ENCODE results near the gene SCGB1A1. TPM values are rescaled to one million over a fixed set of nuclear protein-coding genes. Genes with fewer than 3 reads are reported as not detected.

The SCGB1A1 gene
- total RNA-seq, 1 donor from 2014 or later: not detected

GRCh38 chr11:62399172-62399877 is 19.5 kb upstream of the SCGB1A1 start:
- no peaks in the 10 kb centered on the region for H3K27me3 Mint-ChIP-seq (ENCODE audit: low read depth)
- no peaks in the 10 kb centered on the region for H3K9me3 Mint-ChIP-seq
- DNase-seq (ENCODE audit: low read depth, low spot score): no peak
- no peak for TF ChIP-seq CTCF (conservative IDR thresholded peaks at IDR 0.05)
- peaks cover 22% of the 10 kb centered on the region for H3K4me1 Mint-ChIP-seq
- no peak overlapping the region for H3K4me3 Mint-ChIP-seq
- H3K27ac Mint-ChIP-seq (ENCODE audit: unreplicated experiment): peak overlapping the region; percentile 83
- H3K36me3 Mint-ChIP-seq (ENCODE audit: low read depth): no peaks in the 10 kb centered on the region

GRCh38 chr11:62399878-62400266 is 19.0 kb upstream of the SCGB1A1 start:
- H3K9me3 Mint-ChIP-seq: no peaks in the 10 kb centered on the region
- no peak for TF ChIP-seq CTCF (conservative IDR thresholded peaks at IDR 0.05)
- no peak overlapping the region for H3K4me3 Mint-ChIP-seq
- DNase-seq (ENCODE audit: low read depth, low spot score): no peak
- peaks cover 19% of the 10 kb centered on the region for H3K4me1 Mint-ChIP-seq
- H3K27ac Mint-ChIP-seq (ENCODE audit: unreplicated experiment): no peak overlapping the region
- H3K27me3 Mint-ChIP-seq (ENCODE audit: low read depth): no peaks in the 10 kb centered on the region
- no peaks in the 10 kb centered on the region for H3K36me3 Mint-ChIP-seq (ENCODE audit: low read depth)

- Mint-ChIP-seq H3K4me1 (peaks cover 14% of the 10 kb centered on the region), H3K27ac (ENCODE audit: unreplicated experiment) (no peak overlapping the region), H3K36me3 (ENCODE audit: low read depth) (no peaks in the 10 kb centered on the region), H3K27me3 (ENCODE audit: low read depth) (no peaks in the 10 kb centered on the region), H3K4me3 (no peak overlapping the region), H3K9me3 (no peaks in the 10 kb centered on the region)
- no peak for TF ChIP-seq CTCF (conservative IDR thresholded peaks at IDR 0.05)
- no peak for DNase-seq (ENCODE audit: low read depth, low spot score)
Observed at GRCh38 chr11:62400281-62400680, 18.6 kb upstream of the SCGB1A1 start.

- no peak overlapping the region for H3K4me3 Mint-ChIP-seq
- DNase-seq (ENCODE audit: low read depth, low spot score): no peak
- no peaks in the 10 kb centered on the region for H3K9me3 Mint-ChIP-seq
- no peak for TF ChIP-seq CTCF (conservative IDR thresholded peaks at IDR 0.05)
- no peak overlapping the region for H3K27ac Mint-ChIP-seq (ENCODE audit: unreplicated experiment)
- peaks cover 12% of the 10 kb centered on the region for H3K4me1 Mint-ChIP-seq
- no peaks in the 10 kb centered on the region for H3K27me3 Mint-ChIP-seq (ENCODE audit: low read depth)
- H3K36me3 Mint-ChIP-seq (ENCODE audit: low read depth): no peaks in the 10 kb centered on the region
Observed at GRCh38 chr11:62400760-62401159, 18.1 kb upstream of the SCGB1A1 start.

GRCh38 chr11:62401356-62401755 is 17.5 kb upstream of the SCGB1A1 start:
- Mint-ChIP-seq H3K4me3 (no peak overlapping the region), H3K27ac (ENCODE audit: unreplicated experiment) (no peak overlapping the region), H3K4me1 (peaks cover 12% of the 10 kb centered on the region), H3K9me3 (no peaks in the 10 kb centered on the region), H3K27me3 (ENCODE audit: low read depth) (no peaks in the 10 kb centered on the region), H3K36me3 (ENCODE audit: low read depth) (no peaks in the 10 kb centered on the region)
- no peak for TF ChIP-seq CTCF (conservative IDR thresholded peaks at IDR 0.05)
- no peak for DNase-seq (ENCODE audit: low read depth, low spot score)
